Stomach (tissue), 9 donors: ENCODE data around the gene PTPRG. TPM values are rescaled to one million over a fixed set of nuclear protein-coding genes. Genes with fewer than 3 reads are reported as not detected.

Experiments used
- DNase-seq, 2 donors: peaks; one replicate each; pipeline versions ENCODE4 v3.0.0 to v3.0.0-alpha.2; 2013 to 2019
- H3K27ac ChIP-seq, 5 donors: fragments of 200-600 bp in 4 of 5; sonication (generic) in 4 of 5; one replicate each; pipeline ENCODE4 v1.5.1; 2013 to 2019; ENCODE audit warnings: mild to moderate bottlenecking in 1 of 5, moderate library complexity in 1 of 5
- H3K27me3 ChIP-seq, 3 donors: fragments of 200-600 bp; sonication (generic); one replicate each; pipeline ENCODE4 v1.5.1; 2017 to 2019; ENCODE audit warnings: mixed run types in 1 of 3
- H3K36me3 ChIP-seq, 4 donors: fragments of 200-600 bp; sonication (generic); 1 replicate in 3 of 4; 2 replicates in 1 of 4; pipeline ENCODE4 v1.5.1; 2016 to 2019
- H3K4me1 ChIP-seq, 4 donors: fragments of 200-600 bp; sonication (generic); one replicate each; pipeline ENCODE4 v1.5.1; 2016 to 2019
- H3K4me3 ChIP-seq, 4 donors: fragments of 200-600 bp; sonication (generic) in 3 of 4; one replicate each; pipeline ENCODE4 v1.5.1; 2016 to 2019; ENCODE audit warnings: mild to moderate bottlenecking in 1 of 4
- H3K9me3 ChIP-seq, 4 donors: fragments of 200-600 bp; sonication (generic); one replicate each; pipeline ENCODE4 v1.5.1; 2016 to 2019
- EP300 ChIP-seq: sonication (generic); formaldehyde crosslinking; IDR thresholded peaks from one replicate; pipeline ENCODE4 v1.6.1; 2017; ENCODE audit warnings: antibody characterized with exemption
- POLR2A ChIP-seq, 4 donors: fragments of 450-650 bp; IDR thresholded peaks; one replicate each; pipeline ENCODE4 v1.6.1; 2016; ENCODE audit warnings: antibody characterized with exemption in 4 of 4, control low read depth in 2 of 4, mild to moderate bottlenecking in 1 of 4, moderate library complexity in 1 of 4
- POLR2AphosphoS5 ChIP-seq, 3 donors: sonication (generic); formaldehyde crosslinking; IDR thresholded peaks; one replicate each; pipeline ENCODE4 v1.6.1; 2016; ENCODE audit warnings: antibody characterized with exemption in 3 of 3
- WGBS, 5 donors: extraction: QIAGEN DNeasy Blood & Tissue Kit in 3 of 5; methylation state at CpG; one replicate each; pipeline versions ENCODE4 v1.1.5 to v1.1.7; 2013 to 2018; 5-methylcytosine and 5-hydroxymethylcytosine counted together
- intact Hi-C: fragments of 100-400 bp; cut with DNase I; formaldehyde crosslinking; loops from one replicate; pipeline ENCODE4 v1.15.1; 2023; ENCODE audit warnings: low total_unique reads
- polyA plus RNA-seq, 3 donors: library from polyadenylated mRNA; stranded (reverse); fragments of 200-250 nt; gene quantifications; one replicate each; pipeline ENCODE4 v1.2.3, GENCODE V29; 2013
- total RNA-seq, 5 donors: library from RNA; depleted of rRNA; stranded (reverse); fragments of >200 nt; gene quantifications; one replicate each; pipeline versions ENCODE4 v1.1.0 to v1.2.3, GENCODE V29; 2014 to 2016
- TF ChIP-seq, protein P1 (sequence below), 7 experiments: fragments of 450-650 bp in 4 of 7; fragments of 200-600 bp in 3 of 7; sonication (generic) in 3 of 7; IDR thresholded peaks; one replicate each; pipeline ENCODE4 v1.5.1; 2016 to 2019; ENCODE audit warnings: antibody characterized with exemption in 7 of 7, control low read depth in 2 of 7, mild to moderate bottlenecking in 1 of 7
- donor health status: healthy with polysubstance abuse.
- donor health status: Bipolar disorder and iron deficiency.
- donor health status: healthy.

The PTPRG gene
- total and polyA plus RNA-seq, 8 donors, result 2.4 to 96.0 (median 22.0) TPM

DNA sequence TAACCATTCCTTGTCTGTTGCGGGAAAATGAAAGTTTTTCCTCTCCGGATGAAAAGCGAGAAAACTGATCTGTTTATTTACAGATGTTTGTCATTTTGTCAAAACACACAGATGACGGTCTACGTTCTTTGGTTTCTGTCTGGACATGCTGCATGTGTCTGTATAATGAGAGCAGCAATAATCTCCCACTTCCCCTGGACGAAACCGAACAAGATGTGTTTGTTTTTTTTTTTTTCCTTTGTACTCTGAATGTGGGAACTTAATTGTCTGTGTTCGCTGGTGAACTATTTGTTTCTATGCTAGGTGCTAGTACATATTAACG, 33.6 kb downstream of the PTPRG start:
- TF ChIP-seq, protein P1, sequence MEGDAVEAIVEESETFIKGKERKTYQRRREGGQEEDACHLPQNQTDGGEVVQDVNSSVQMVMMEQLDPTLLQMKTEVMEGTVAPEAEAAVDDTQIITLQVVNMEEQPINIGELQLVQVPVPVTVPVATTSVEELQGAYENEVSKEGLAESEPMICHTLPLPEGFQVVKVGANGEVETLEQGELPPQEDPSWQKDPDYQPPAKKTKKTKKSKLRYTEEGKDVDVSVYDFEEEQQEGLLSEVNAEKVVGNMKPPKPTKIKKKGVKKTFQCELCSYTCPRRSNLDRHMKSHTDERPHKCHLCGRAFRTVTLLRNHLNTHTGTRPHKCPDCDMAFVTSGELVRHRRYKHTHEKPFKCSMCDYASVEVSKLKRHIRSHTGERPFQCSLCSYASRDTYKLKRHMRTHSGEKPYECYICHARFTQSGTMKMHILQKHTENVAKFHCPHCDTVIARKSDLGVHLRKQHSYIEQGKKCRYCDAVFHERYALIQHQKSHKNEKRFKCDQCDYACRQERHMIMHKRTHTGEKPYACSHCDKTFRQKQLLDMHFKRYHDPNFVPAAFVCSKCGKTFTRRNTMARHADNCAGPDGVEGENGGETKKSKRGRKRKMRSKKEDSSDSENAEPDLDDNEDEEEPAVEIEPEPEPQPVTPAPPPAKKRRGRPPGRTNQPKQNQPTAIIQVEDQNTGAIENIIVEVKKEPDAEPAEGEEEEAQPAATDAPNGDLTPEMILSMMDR (IDR thresholded peaks at IDR 0.05), result no peak
- TF ChIP-seq POLR2A (IDR thresholded peaks at IDR 0.05) (no peak), EP300 (no peak), POLR2AphosphoS5 (IDR thresholded peaks at IDR 0.05) (no peak)
- H3K27ac ChIP-seq, result peak overlapping the region in 1 of 5 donors; percentile 15
- 64 to 71% (median 66%) methylated on average over 9 of the region's 9 CpGs for WGBS, 5 donors
- no peaks in the 10 kb centered on the region for H3K9me3 ChIP-seq
- no peaks in the 10 kb centered on the region for H3K27me3 ChIP-seq
- no peak for DNase-seq
- intact Hi-C loops, result no loop called here
- H3K4me3 ChIP-seq, result no peak overlapping the region
- no peaks in the 10 kb centered on the region for H3K36me3 ChIP-seq
- peaks cover 0 to 25% (median 6%) of the 10 kb centered on the region in 4 donors for H3K4me1 ChIP-seq

DNA sequence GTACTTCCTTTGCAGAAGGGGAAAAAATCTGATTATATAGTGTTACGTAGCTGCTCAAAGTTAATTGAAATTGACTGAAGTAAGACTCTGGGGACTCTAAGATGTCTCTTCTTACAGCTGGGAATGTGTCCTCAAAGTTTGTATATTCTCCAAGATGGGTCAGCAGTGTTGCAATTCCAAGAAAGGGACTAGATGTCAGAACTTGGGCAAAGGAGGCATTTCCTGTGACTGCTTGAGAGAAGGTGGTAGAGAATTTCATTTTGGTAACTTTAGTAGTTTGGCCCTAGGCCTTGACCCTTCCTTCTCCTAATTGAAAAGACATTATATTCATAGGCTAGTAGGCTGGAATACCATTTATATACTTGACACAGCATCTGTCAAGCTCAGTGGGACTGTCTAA, 33.9 kb downstream of the PTPRG start:
- Histone ChIP-seq H3K4me1 (peaks cover 0 to 25% (median 6%) of the 10 kb centered on the region in 4 donors), H3K9me3 (no peaks in the 10 kb centered on the region), H3K27me3 (no peaks in the 10 kb centered on the region), H3K36me3 (no peaks in the 10 kb centered on the region), H3K4me3 (no peak overlapping the region), H3K27ac (peak overlapping the region in 1 of 5 donors; percentile 15)
- TF ChIP-seq POLR2A (IDR thresholded peaks at IDR 0.05) (no peak), POLR2AphosphoS5 (IDR thresholded peaks at IDR 0.05) (no peak), EP300 (no peak)
- TF ChIP-seq, protein P1 (IDR thresholded peaks at IDR 0.05), result no peak
- intact Hi-C loops, result no loop called here
- WGBS, 5 donors, result 0 to 40% (median 0%) methylated on average over 1 of the region's 1 CpG
- DNase-seq, result no peak

DNA sequence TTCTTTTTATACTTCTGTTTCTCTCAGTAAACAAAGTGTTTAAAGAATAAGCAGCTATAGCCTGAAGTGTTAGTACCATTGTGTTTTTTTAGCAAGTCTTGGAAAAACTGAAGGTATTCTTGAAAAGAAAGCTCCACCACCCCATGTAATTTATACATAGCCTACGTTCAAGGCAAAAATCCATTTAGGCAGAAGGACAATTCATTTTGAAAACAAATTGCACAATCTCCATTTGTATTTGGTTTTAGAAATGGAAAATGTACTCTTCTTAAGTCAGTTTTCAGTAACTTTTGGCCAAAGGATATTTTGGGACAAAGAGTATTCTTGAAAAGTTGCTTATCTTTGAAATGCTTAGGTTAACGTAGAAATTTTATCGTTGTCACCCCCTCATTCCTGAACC, 34.5 kb downstream of the PTPRG start:
- Histone ChIP-seq H3K4me1 (peaks cover 0 to 25% (median 6%) of the 10 kb centered on the region in 4 donors), H3K9me3 (no peaks in the 10 kb centered on the region), H3K4me3 (no peak overlapping the region), H3K27me3 (no peaks in the 10 kb centered on the region), H3K36me3 (no peaks in the 10 kb centered on the region), H3K27ac (no peak overlapping the region)
- intact Hi-C loops, result no loop called here
- DNase-seq, result no peak
- TF ChIP-seq POLR2A (IDR thresholded peaks at IDR 0.05) (no peak), EP300 (no peak), POLR2AphosphoS5 (IDR thresholded peaks at IDR 0.05) (no peak)
- TF ChIP-seq, protein P1 (IDR thresholded peaks at IDR 0.05), result no peak
- WGBS, 5 donors, result 83 to 91% (median 88%) methylated on average over 3 of the region's 3 CpGs

DNA sequence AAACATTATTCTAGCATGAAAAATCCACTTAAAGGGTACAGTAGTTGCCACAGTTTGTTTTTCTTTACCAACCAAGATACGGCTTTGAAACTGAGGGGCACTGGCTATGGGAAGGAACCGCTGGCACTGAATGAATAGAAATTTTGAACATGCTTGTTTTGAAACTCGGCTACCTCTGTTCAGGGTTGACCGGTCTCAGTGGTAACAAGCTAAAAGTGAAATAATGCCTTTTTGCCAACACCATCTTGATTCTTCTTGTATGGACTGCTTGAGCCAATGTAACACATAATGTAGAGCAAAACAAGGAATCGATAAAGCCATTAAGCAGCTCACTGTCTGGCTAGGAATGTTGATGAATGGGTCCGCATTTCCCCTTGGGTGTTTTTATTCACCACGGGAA, 36.5 kb downstream of the PTPRG start:
- intact Hi-C loops, result no loop called here
- DNase-seq, result no peak
- Histone ChIP-seq H3K27ac (no peak overlapping the region), H3K4me1 (peaks cover 0 to 25% (median 6%) of the 10 kb centered on the region in 4 donors), H3K9me3 (no peaks in the 10 kb centered on the region), H3K4me3 (no peak overlapping the region), H3K27me3 (no peaks in the 10 kb centered on the region), H3K36me3 (no peaks in the 10 kb centered on the region)
- no peak for TF ChIP-seq POLR2AphosphoS5 (IDR thresholded peaks at IDR 0.05)
- no peak for TF ChIP-seq EP300
- TF ChIP-seq, protein P1 (IDR thresholded peaks at IDR 0.05), result no peak
- TF ChIP-seq POLR2A (IDR thresholded peaks at IDR 0.05), result no peak
- 82 to 94% (median 92%) methylated on average over 7 of the region's 7 CpGs for WGBS, 5 donors
